Measurements from ENCODE around the gene PACSIN1. TPM values are rescaled to one million over a fixed set of nuclear protein-coding genes. Genes with fewer than 3 reads are reported as not detected.

PACSIN1 gene
- total RNA-seq, 3 donors from 2014 or later (not counting 1 experiment from before 2014, with no cell fraction given): 2.2 to 6.6 (median 3.9) TPM

- no peak overlapping the region for H3K4me3 ChIP-seq (ENCODE audit: low read length)
- H3K27me3 ChIP-seq (ENCODE audit: control insufficient read depth, insufficient read depth, low read length): no peaks in the 10 kb centered on the region
- H3K27ac ChIP-seq (ENCODE audit: low read length): no peak overlapping the region
- peaks cover 2 to 6% of the 10 kb centered on the region in 2 donors for H3K9me3 Mint-ChIP-seq
- no peak for ATAC-seq
- no peaks in the 10 kb centered on the region for H3K36me3 Mint-ChIP-seq
- no peak for TF ChIP-seq CTCF (IDR thresholded peaks at IDR 0.05)
- no peaks in the 10 kb centered on the region for H3K4me1 ChIP-seq (ENCODE audit: control insufficient read depth, insufficient read depth, low read length)
- H3K9me3 ChIP-seq (ENCODE audit: control insufficient read depth, insufficient read depth, low read length): no peaks in the 10 kb centered on the region
- no peaks in the 10 kb centered on the region for H3K4me1 Mint-ChIP-seq
- intact Hi-C loops (cut with micrococcal nuclease): no loop called here
- no peak for DNase-seq
- H3K36me3 ChIP-seq (ENCODE audit: control insufficient read depth, insufficient read depth, low read length): no peaks in the 10 kb centered on the region
- H3K27me3 Mint-ChIP-seq (ENCODE audit: low read depth in 2 of 2): peaks cover 11 to 20% of the 10 kb centered on the region in 2 donors
- H3K27ac Mint-ChIP-seq: no peak overlapping the region
- 99% methylated on average over 3 of the region's 4 CpGs for WGBS (ENCODE audit: insufficient coverage)
- H3K4me3 Mint-ChIP-seq: no peak overlapping the region
Observed at GRCh38 chr6:34509782-34510181, 43.9 kb downstream of the PACSIN1 start.

GRCh38 chr6:34510299-34510698, 44.4 kb downstream of the PACSIN1 start:
- no peaks in the 10 kb centered on the region for H3K36me3 Mint-ChIP-seq
- no peaks in the 10 kb centered on the region for H3K4me1 Mint-ChIP-seq
- H3K36me3 ChIP-seq (ENCODE audit: control insufficient read depth, insufficient read depth, low read length): no peaks in the 10 kb centered on the region
- intact Hi-C loops (cut with micrococcal nuclease): no loop called here
- no peak overlapping the region for H3K4me3 ChIP-seq (ENCODE audit: low read length)
- no peak for ATAC-seq
- no peak for DNase-seq
- no peaks in the 10 kb centered on the region for H3K4me1 ChIP-seq (ENCODE audit: control insufficient read depth, insufficient read depth, low read length)
- no peaks in the 10 kb centered on the region for H3K27me3 ChIP-seq (ENCODE audit: control insufficient read depth, insufficient read depth, low read length)
- H3K9me3 Mint-ChIP-seq: peaks cover 2 to 6% of the 10 kb centered on the region in 2 donors
- 95% methylated on average over 4 of the region's 4 CpGs for WGBS (ENCODE audit: insufficient coverage)
- peaks cover 11 to 20% of the 10 kb centered on the region in 2 donors for H3K27me3 Mint-ChIP-seq (ENCODE audit: low read depth in 2 of 2)
- no peaks in the 10 kb centered on the region for H3K9me3 ChIP-seq (ENCODE audit: control insufficient read depth, insufficient read depth, low read length)
- TF ChIP-seq CTCF (IDR thresholded peaks at IDR 0.05): no peak
- H3K27ac ChIP-seq (ENCODE audit: low read length): no peak overlapping the region
- H3K27ac Mint-ChIP-seq: no peak overlapping the region
- H3K4me3 Mint-ChIP-seq: no peak overlapping the region

GRCh38 chr6:34511214-34511914, 45.5 kb downstream of the PACSIN1 start:
- no peak for TF ChIP-seq CTCF (IDR thresholded peaks at IDR 0.05)
- no peak overlapping the region for H3K4me3 Mint-ChIP-seq
- H3K27me3 Mint-ChIP-seq (ENCODE audit: low read depth in 2 of 2): peaks cover 11 to 20% of the 10 kb centered on the region in 2 donors
- no peaks in the 10 kb centered on the region for H3K9me3 ChIP-seq (ENCODE audit: control insufficient read depth, insufficient read depth, low read length)
- peaks cover 2 to 6% of the 10 kb centered on the region in 2 donors for H3K9me3 Mint-ChIP-seq
- no peak for ATAC-seq
- WGBS (ENCODE audit: insufficient coverage): 85% methylated on average over 6 of the region's 6 CpGs
- H3K36me3 Mint-ChIP-seq: no peaks in the 10 kb centered on the region
- H3K27me3 ChIP-seq (ENCODE audit: control insufficient read depth, insufficient read depth, low read length): no peaks in the 10 kb centered on the region
- no peak overlapping the region for H3K27ac ChIP-seq (ENCODE audit: low read length)
- no peak overlapping the region for H3K27ac Mint-ChIP-seq
- DNase-seq: no peak
- no peaks in the 10 kb centered on the region for H3K36me3 ChIP-seq (ENCODE audit: control insufficient read depth, insufficient read depth, low read length)
- no peak overlapping the region for H3K4me3 ChIP-seq (ENCODE audit: low read length)
- intact Hi-C loops (cut with micrococcal nuclease): no loop called here
- H3K4me1 Mint-ChIP-seq: no peaks in the 10 kb centered on the region
- no peaks in the 10 kb centered on the region for H3K4me1 ChIP-seq (ENCODE audit: control insufficient read depth, insufficient read depth, low read length)
